IMR-90 (cell line): Measurements from ENCODE around the gene ST6GALNAC5. TPM values are rescaled to one million over a fixed set of nuclear protein-coding genes. Genes with fewer than 3 reads are reported as not detected.

Experiments
- ATAC-seq: fragments of 200-7000 bp; cut with Tn5 transposase; 2 replicates; pipeline ENCODE4 v1.9.1; 2020; ENCODE audit warnings: low read depth, mild to moderate bottlenecking, moderate library complexity
- BruUV-seq: library from RNA; stranded (reverse); fragments of 400-500 nt; replicated peaks from 2 replicates; lab custom pipeline; 2021; lab: Mats Ljungman, UMichigan
- CTCF ChIA-PET: fragments of 300-600 bp; formaldehyde crosslinking; extraction: SDS; loops from one replicate; lab custom pipeline; 2021; ENCODE audit warnings: antibody characterized with exemption; lab: Yijun Ruan, JAX
- POLR2A ChIA-PET: fragments of 300-600 bp; sonication (Branson Sonifier 250); formaldehyde crosslinking; loops from one replicate; lab custom pipeline; 2022; ENCODE audit warnings: antibody characterized with exemption; ENCODE audit not compliant: unreplicated experiment; lab: Charles Lee
- DNase-seq: peaks from one replicate; pipeline ENCODE4 v3.0.0; 2013
- H2AFZ ChIP-seq: replicated peaks from 2 replicates; pipeline ENCODE3; 2013; ENCODE audit warnings: low read length, mild to moderate bottlenecking; ENCODE audit not compliant: poor library complexity
- H2AK5ac ChIP-seq: 2 replicates; pipeline ENCODE4 v1.6.1; 2013; ENCODE audit warnings: low read depth, low read length, inconsistent platforms
- H2AK9ac ChIP-seq: replicated peaks from 2 replicates; pipeline ENCODE3; 2013; ENCODE audit warnings: mild to moderate bottlenecking, low read depth, low read length, moderate library complexity; ENCODE audit not compliant: poor library complexity
- H2BK120ac ChIP-seq: 2 replicates; pipeline ENCODE4 v1.6.1; 2013; ENCODE audit warnings: low read depth, low read length, inconsistent platforms
- H2BK15ac ChIP-seq: 3 replicates; pipeline ENCODE4 v1.6.1; 2013; ENCODE audit warnings: low read depth, low read length, inconsistent platforms
- H2BK20ac ChIP-seq: 2 replicates; pipeline ENCODE4 v1.6.1; 2013; ENCODE audit warnings: low read depth, mild to moderate bottlenecking, inconsistent platforms, low read length, moderate library complexity
- H2BK5ac ChIP-seq: 2 replicates; pipeline ENCODE4 v1.6.1; 2013; ENCODE audit warnings: mild to moderate bottlenecking, low read depth, low read length, inconsistent platforms; ENCODE audit not compliant: poor library complexity, severe bottlenecking
- H3K14ac ChIP-seq: replicated peaks from 2 replicates; pipeline ENCODE4 v1.6.1; 2013; ENCODE audit warnings: low read depth, low read length, inconsistent platforms
- H3K18ac ChIP-seq: 2 replicates; pipeline ENCODE4 v1.6.1; 2013; ENCODE audit warnings: low read depth, low read length, control low read depth
- H3K23ac ChIP-seq: 2 replicates; pipeline ENCODE4 v1.6.1; 2013; ENCODE audit warnings: low read depth, low read length, inconsistent platforms
- H3K27ac ChIP-seq: 2 replicates; pipeline ENCODE4 v1.5.1; 2013; ENCODE audit warnings: mild to moderate bottlenecking, control low read depth, low read length; ENCODE audit not compliant: insufficient read depth
- H3K27me3 ChIP-seq: 2 replicates; pipeline ENCODE4 v1.6.1; 2013; ENCODE audit warnings: low read length; ENCODE audit not compliant: control insufficient read depth, insufficient read depth
- H3K36me3 ChIP-seq: 2 replicates; pipeline ENCODE4 v1.6.1; 2013; ENCODE audit warnings: low read length, mixed read lengths; ENCODE audit not compliant: control insufficient read depth, insufficient read depth
- H3K4ac ChIP-seq: 2 replicates; pipeline ENCODE4 v1.6.1; 2013; ENCODE audit warnings: low read depth, low read length, inconsistent platforms
- H3K4me1 ChIP-seq: 2 replicates; pipeline ENCODE4 v1.6.1; 2013; ENCODE audit warnings: low read length, mixed read lengths; ENCODE audit not compliant: control insufficient read depth, insufficient read depth
- H3K4me2 ChIP-seq: 2 replicates; pipeline ENCODE4 v1.6.1; 2013; ENCODE audit warnings: low read depth, mild to moderate bottlenecking, control low read depth, low read length, moderate library complexity
- H3K4me3 ChIP-seq: 2 replicates; pipeline ENCODE4 v1.5.1; 2013; ENCODE audit warnings: low read depth, mild to moderate bottlenecking, control low read depth, low read length, moderate library complexity; ENCODE audit not compliant: insufficient read depth
- H3K56ac ChIP-seq: 2 replicates; pipeline ENCODE4 v1.6.1; 2013; ENCODE audit warnings: low read length, inconsistent platforms; ENCODE audit not compliant: insufficient read depth; ENCODE audit errors: extremely low read depth
- H3K79me1 ChIP-seq, 2 experiments: 2 replicates each; pipeline ENCODE4 v1.6.1; 2013; ENCODE audit warnings: low read length in 2 of 2, inconsistent platforms in 1 of 2, low read depth in 1 of 2
- H3K9ac ChIP-seq: 2 replicates; pipeline ENCODE4 v1.6.1; 2013; ENCODE audit warnings: low read depth, low read length, control low read depth
- H3K9me1 ChIP-seq: 2 replicates; pipeline ENCODE4 v1.6.1; 2013; ENCODE audit warnings: low read length, inconsistent platforms; ENCODE audit not compliant: insufficient read depth
- H3K9me3 ChIP-seq: 2 replicates; pipeline ENCODE4 v1.6.1; 2013; ENCODE audit warnings: low read length; ENCODE audit not compliant: control insufficient read depth, insufficient read depth
- H4K20me1 ChIP-seq: 2 replicates; pipeline ENCODE4 v1.6.1; 2013; ENCODE audit warnings: low read length, inconsistent platforms; ENCODE audit not compliant: insufficient read depth
- H4K5ac ChIP-seq: 2 replicates; pipeline ENCODE4 v1.6.1; 2013; ENCODE audit warnings: mild to moderate bottlenecking, low read depth, low read length, control low read depth
- H4K8ac ChIP-seq, 2 experiments: 2 replicates each; pipeline ENCODE4 v1.6.1; 2013; ENCODE audit warnings: low read depth in 2 of 2, low read length in 2 of 2, control low read depth in 1 of 2, inconsistent platforms in 1 of 2
- H4K91ac ChIP-seq: 2 replicates; pipeline ENCODE4 v1.6.1; 2013; ENCODE audit warnings: low read depth, low read length, inconsistent platforms; ENCODE audit not compliant: insufficient read depth
- RFX5 ChIP-seq: IDR thresholded peaks from 2 replicates; pipeline ENCODE4 v1.8.0; 2012; ENCODE audit warnings: low read depth, mild to moderate bottlenecking, low read length, moderate library complexity
- WGBS, 2 experiments: methylation state at CpG; one replicate each; pipeline versions ENCODE4 v1.1.5 to v1.1.7; 2013; ENCODE audit warnings: missing lambda C conversion rate in 2 of 2; ENCODE audit not compliant: insufficient read length in 1 of 2; ENCODE audit errors: extremely low coverage in 2 of 2; 5-methylcytosine and 5-hydroxymethylcytosine counted together
- dilution Hi-C: fragments of 300-500 bp; cut with HindIII; formaldehyde crosslinking; loops from one replicate; pipeline ENCODE4 v1.14.3; 2018; ENCODE audit warnings: low sequenced_read_pairs; ENCODE audit not compliant: unreplicated experiment
- in situ Hi-C: fragments of 300-500 bp; cut with MboI; formaldehyde crosslinking; loops from 3 replicates; pipeline ENCODE4 v1.14.3; 2019; ENCODE audit warnings: low sequenced_read_pairs, inconsistent platforms, mixed read lengths
- intact Hi-C: fragments of 100-400 bp; cut with micrococcal nuclease; formaldehyde crosslinking; loops from 2 replicates; pipeline ENCODE4 v1.10.0; 2022
- polyA plus RNA-seq, 3 experiments: library from polyadenylated mRNA; depleted of rRNA; stranded (reverse); fragments of >200 nt; gene quantifications; 2 replicates each; pipeline ENCODE4 v1.2.3, GENCODE V29; 2012; ENCODE audit warnings: low replicate concordance in 1 of 3
- total RNA-seq: library from RNA; depleted of rRNA; stranded (reverse); fragments of >200 nt; gene quantifications from 2 replicates; pipeline ENCODE4 v1.2.3, GENCODE V29; 2012

Gene ST6GALNAC5
- total and polyA plus RNA-seq, 2 of the 4 experiments (the other 2 are of a cell fraction): 3.4 to 4.0 TPM

DNA sequence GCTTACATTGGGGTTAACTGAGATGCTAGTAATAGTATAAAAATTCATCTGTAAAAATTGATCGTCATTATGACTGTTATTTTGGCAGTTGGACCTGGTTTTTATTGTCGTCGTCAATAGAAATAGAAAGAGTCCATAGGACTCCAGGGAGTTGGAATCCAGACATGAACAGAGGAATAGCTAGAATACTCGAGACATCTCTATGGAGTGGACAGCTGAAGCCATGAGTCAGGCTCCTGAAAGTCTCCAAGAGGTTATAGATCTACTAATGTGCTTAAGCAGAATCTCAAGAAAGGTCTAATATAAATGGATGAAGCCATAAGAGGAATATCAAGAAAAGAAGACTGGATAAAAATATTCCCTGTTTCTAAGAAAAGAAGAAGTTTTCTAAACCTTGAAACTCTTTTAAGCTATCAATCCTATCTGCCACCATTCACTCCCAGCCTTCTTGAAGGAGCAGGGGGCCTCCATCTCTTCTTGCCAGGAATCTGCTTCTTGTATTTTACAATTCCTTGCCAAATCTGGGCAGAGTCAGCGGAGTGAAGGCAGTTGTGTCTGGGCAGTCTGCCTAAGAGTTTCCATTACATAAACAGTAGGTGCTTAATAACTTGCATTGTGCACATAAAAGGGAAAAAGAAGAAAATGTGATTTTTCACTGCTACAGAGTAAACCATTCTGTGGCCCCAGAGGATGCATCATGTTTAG lies 163.3 kb downstream of the ST6GALNAC5 start:
- DNase-seq (peak; percentile 33), ATAC-seq (peak; percentile 52)
- BruUV-seq: no TSS peak
- 84% methylated on average over 3 of the region's 5 CpGs; no CpG with 5 or more reads in 1 of the 2 experiments for whole genome bisulfite sequencing, 2 experiments
- in situ Hi-C loops (no loop called here), dilution Hi-C loops (no loop called here), intact Hi-C loops (loop anchor here (10.0 kb wide), 2 partner anchors 166 to 696 kb away; partner anchors contain the start of gene ST6GALNAC5)
- Histone ChIP-seq H3K56ac (no peak overlapping the region), H3K9me1 (peaks cover 4% of the 10 kb centered on the region; the same call in 1 of the 2 replicates), H3K36me3 (no peaks in the 10 kb centered on the region), H3K9ac (no peak overlapping the region), H3K18ac (no peak overlapping the region), H3K4ac (no peak overlapping the region), H2AK5ac (no peak overlapping the region), H2BK20ac (no peak overlapping the region), H4K20me1 (no peaks in the 10 kb centered on the region; the same call in 1 of the 2 replicates), H4K5ac (no peak overlapping the region), H3K4me1 (no peaks in the 10 kb centered on the region), H3K79me1 (no peaks in the 10 kb centered on the region), H2BK120ac (no peak overlapping the region), H3K9me3 (no peaks in the 10 kb centered on the region), H3K14ac (no peak overlapping the region), H2BK5ac (no peak overlapping the region), H3K23ac (no peak overlapping the region), H4K8ac (no peak overlapping the region), H2AK9ac (no peak overlapping the region), H3K4me3 (no peak overlapping the region), H2BK15ac (no peak overlapping the region), H2AFZ (no peak overlapping the region), H4K91ac (no peak overlapping the region), H3K27ac (no peak overlapping the region), H3K4me2 (no peak overlapping the region), H3K27me3 (peaks cover 25% of the 10 kb centered on the region)
- POLR2A ChIA-PET: no interaction called here
- CTCF ChIA-PET: interaction anchor here (0.6 to 1.3 kb wide), 2 partner anchors 10 to 100 kb away, joined by 3 to 4 read pairs; no protein-coding TSS in a partner anchor
- TF ChIP-seq RFX5: no peak
